GM18867 (cell line): ENCODE data around the gene LIG3.
"Not testable (repeated sequence)": the region's sequence is repeated elsewhere in the genome, so short reads cannot be mapped to it uniquely, and the experiment has no call there.

ENCODE experiments used
- ATAC-seq: cut with Tn5 transposase; IDR thresholded peaks from one replicate; pipeline ENCODE4 v1.9.1; 2021; ENCODE audit warnings: mild to moderate bottlenecking, moderate library complexity; ENCODE audit not compliant: unreplicated experiment

Gene LIG3

GRCh38 chr17:34998205-34998604 lies 17.9 kb downstream of the LIG3 start:
- no peak for ATAC-seq

GRCh38 chr17:34999456-34999855 lies 19.1 kb downstream of the LIG3 start:
- no peak for ATAC-seq

GRCh38 chr17:35000965-35001364 lies 20.7 kb downstream of the LIG3 start:
- not testable (repeated sequence) for ATAC-seq

GRCh38 chr17:35001549-35001948 lies 21.2 kb downstream of the LIG3 start:
- no peak for ATAC-seq

GRCh38 chr17:35002876-35003551 lies 22.7 kb downstream of the LIG3 start:
- no peak for ATAC-seq

- no peak for ATAC-seq
Observed at GRCh38 chr17:35003778-35004177, 23.5 kb downstream of the LIG3 start.

- ATAC-seq, result no peak
Observed at GRCh38 chr17:35006345-35006744, 26.0 kb downstream of the LIG3 start.

- ATAC-seq, result no peak
Observed at GRCh38 chr17:35006961-35007360, 26.6 kb downstream of the LIG3 start.

- ATAC-seq, result no peak
Observed at GRCh38 chr17:35010093-35010492, 29.8 kb downstream of the LIG3 start.

GRCh38 chr17:35011671-35012216 lies 31.4 kb downstream of the LIG3 start:
- ATAC-seq, result no peak

GRCh38 chr17:35016369-35016768 lies 36.1 kb downstream of the LIG3 start:
- ATAC-seq, result no peak

GRCh38 chr17:35017021-35017420 lies 36.7 kb downstream of the LIG3 start:
- ATAC-seq, result no peak

GRCh38 chr17:35018814-35019213 lies 38.5 kb downstream of the LIG3 start:
- no peak for ATAC-seq

GRCh38 chr17:35019386-35020179 lies 39.3 kb downstream of the LIG3 start:
- no peak for ATAC-seq

GRCh38 chr17:35021520-35022380 lies 41.4 kb downstream of the LIG3 start:
- ATAC-seq, result no peak

GRCh38 chr17:35022536-35023063 lies 42.3 kb downstream of the LIG3 start:
- ATAC-seq, result peak; percentile 70

GRCh38 chr17:35023538-35023937 lies 43.2 kb downstream of the LIG3 start:
- ATAC-seq, result no peak

GRCh38 chr17:35025541-35025940 lies 45.2 kb downstream of the LIG3 start:
- no peak for ATAC-seq

GRCh38 chr17:35028097-35028496 lies 47.8 kb downstream of the LIG3 start:
- not testable (repeated sequence) for ATAC-seq

GRCh38 chr17:35028531-35029262 lies 48.4 kb downstream of the LIG3 start:
- no peak for ATAC-seq
